Measurements from ENCODE around the gene SPRED2. TPM values are rescaled to one million over a fixed set of nuclear protein-coding genes. Genes with fewer than 3 reads are reported as not detected.

The SPRED2 gene
- total RNA-seq, 1 experiment from 2014 or later = 33.3 TPM

GRCh38 chr2:65416321-65416720 is 16.1 kb downstream of the SPRED2 start:
- H3K4me1 Mint-ChIP-seq (ENCODE audit: low read depth, unreplicated experiment) = peaks cover 61% of the 10 kb centered on the region
- intact Hi-C loops (cut with micrococcal nuclease; ENCODE audit: unreplicated experiment) = no loop called here
- CTCF ChIA-PET = no interaction called here
- BruUV-seq (replicated peaks) = no TSS peak
- no peaks in the 10 kb centered on the region for H3K27me3 Mint-ChIP-seq (ENCODE audit: unreplicated experiment)
- no peak overlapping the region for H3K27ac Mint-ChIP-seq (ENCODE audit: unreplicated experiment)
- H3K9me3 Mint-ChIP-seq (ENCODE audit: low read depth, unreplicated experiment) = no peaks in the 10 kb centered on the region
- TF ChIP-seq CTCF (IDR thresholded peaks at IDR 0.05; ENCODE audit: unreplicated experiment) = no peak
- no peak for DNase-seq
- H3K36me3 Mint-ChIP-seq (ENCODE audit: insufficient read depth, unreplicated experiment) = no peaks in the 10 kb centered on the region
- H3K4me3 Mint-ChIP-seq (ENCODE audit: low read depth, unreplicated experiment) = no peak overlapping the region

GRCh38 chr2:65415091-65415490 is 17.3 kb downstream of the SPRED2 start:
- Mint-ChIP-seq H3K27me3 (ENCODE audit: unreplicated experiment) (no peaks in the 10 kb centered on the region), H3K4me1 (ENCODE audit: low read depth, unreplicated experiment) (peaks cover 59% of the 10 kb centered on the region), H3K36me3 (ENCODE audit: insufficient read depth, unreplicated experiment) (no peaks in the 10 kb centered on the region), H3K27ac (ENCODE audit: unreplicated experiment) (no peak overlapping the region), H3K4me3 (ENCODE audit: low read depth, unreplicated experiment) (no peak overlapping the region), H3K9me3 (ENCODE audit: low read depth, unreplicated experiment) (no peaks in the 10 kb centered on the region)
- no peak for DNase-seq
- CTCF ChIA-PET = no interaction called here
- TF ChIP-seq CTCF (IDR thresholded peaks at IDR 0.05; ENCODE audit: unreplicated experiment) = no peak
- no TSS peak for BruUV-seq (replicated peaks)
- intact Hi-C loops (cut with micrococcal nuclease; ENCODE audit: unreplicated experiment) = no loop called here

- Mint-ChIP-seq H3K9me3 (ENCODE audit: low read depth, unreplicated experiment) (no peaks in the 10 kb centered on the region), H3K27ac (ENCODE audit: unreplicated experiment) (no peak overlapping the region), H3K4me1 (ENCODE audit: low read depth, unreplicated experiment) (peaks cover 59% of the 10 kb centered on the region), H3K4me3 (ENCODE audit: low read depth, unreplicated experiment) (no peak overlapping the region), H3K36me3 (ENCODE audit: insufficient read depth, unreplicated experiment) (no peaks in the 10 kb centered on the region), H3K27me3 (ENCODE audit: unreplicated experiment) (no peaks in the 10 kb centered on the region)
- DNase-seq = no peak
- no peak for TF ChIP-seq CTCF (IDR thresholded peaks at IDR 0.05; ENCODE audit: unreplicated experiment)
- CTCF ChIA-PET = interaction anchor here (0.8 kb wide), 1 partner anchor 19 kb away, joined by 3 read pairs; the partner anchor contains the start of gene SPRED2
- no TSS peak for BruUV-seq (replicated peaks)
- intact Hi-C loops (cut with micrococcal nuclease; ENCODE audit: unreplicated experiment) = no loop called here
Measured at GRCh38 chr2:65413610-65414009, 18.8 kb downstream of the SPRED2 start.

- no peak overlapping the region for H3K4me3 Mint-ChIP-seq (ENCODE audit: low read depth, unreplicated experiment)
Measured at GRCh38 chr2:65413106-65413505, 19.3 kb downstream of the SPRED2 start.

More at GRCh38 chr2:65413106-65413505, 19.3 kb downstream of the SPRED2 start:
- Mint-ChIP-seq H3K36me3 (ENCODE audit: insufficient read depth, unreplicated experiment) (no peaks in the 10 kb centered on the region), H3K27ac (ENCODE audit: unreplicated experiment) (no peak overlapping the region), H3K9me3 (ENCODE audit: low read depth, unreplicated experiment) (no peaks in the 10 kb centered on the region), H3K27me3 (ENCODE audit: unreplicated experiment) (no peaks in the 10 kb centered on the region), H3K4me1 (ENCODE audit: low read depth, unreplicated experiment) (peaks cover 58% of the 10 kb centered on the region)
- CTCF ChIA-PET = interaction anchor here (0.8 kb wide), 1 partner anchor 19 kb away, joined by 3 read pairs; the partner anchor contains the start of gene SPRED2
- no TSS peak for BruUV-seq (replicated peaks)
- intact Hi-C loops (cut with micrococcal nuclease; ENCODE audit: unreplicated experiment) = no loop called here
- DNase-seq = no peak
- no peak for TF ChIP-seq CTCF (IDR thresholded peaks at IDR 0.05; ENCODE audit: unreplicated experiment)
